B cell (primary cell): Measurements from ENCODE around the gene SLC4A1. TPM values are rescaled to one million over a fixed set of nuclear protein-coding genes. Genes with fewer than 3 reads are reported as not detected.

ENCODE experiments used
- ATAC-seq: fragments of 200-7000 bp; cut with Tn5 transposase; one replicate; pipeline ENCODE4 v1.10.0; 2021; ENCODE audit warnings: low read depth, mild to moderate bottlenecking, moderate number of reproducible peaks, moderate library complexity
- CTCF ChIA-PET: fragments of 350-600 bp; sonication (Branson Sonifier 250); formaldehyde crosslinking; loops from one replicate; lab custom pipeline; 2021; ENCODE audit warnings: antibody characterized with exemption, inconsistent platforms; lab: Charles Lee
- POLR2A ChIA-PET: fragments of 350-600 bp; sonication (Branson Sonifier 250); formaldehyde crosslinking; loops from one replicate; lab custom pipeline; 2021; ENCODE audit warnings: antibody characterized with exemption; lab: Charles Lee
- DNase-seq: peaks from one replicate; pipeline ENCODE4 v3.0.0; 2013
- H2AFZ ChIP-seq: 2 replicates; pipeline ENCODE4 v1.6.1; 2012; ENCODE audit warnings: mild to moderate bottlenecking, low read depth, low read length; ENCODE audit not compliant: insufficient read depth, poor library complexity, severe bottlenecking
- H3K27ac ChIP-seq, 2 donors: 1 replicate in 1 of 2; 2 replicates in 1 of 2; pipeline ENCODE4 v1.5.1; 2012 to 2013; ENCODE audit warnings: low read length in 2 of 2, mild to moderate bottlenecking in 2 of 2, moderate library complexity in 1 of 2
- H3K27me3 ChIP-seq, 4 experiments: fragments of 200-600 bp in 1 of 4; sonication (generic) in 1 of 4; replicated peaks in 1 of 4; 1 replicate in 2 of 4; 2 replicates in 2 of 4; pipeline versions ENCODE4 v1.6.1 to v1.7.0; 2013 to 2016; ENCODE audit warnings: low read length in 3 of 4, mild to moderate bottlenecking in 2 of 4, mixed read lengths in 1 of 4, moderate library complexity in 1 of 4; ENCODE audit not compliant: insufficient read depth in 4 of 4, control insufficient read depth in 3 of 4; ENCODE audit errors: control extremely low read depth in 1 of 4
- H3K36me3 ChIP-seq, 2 experiments: replicated peaks in 1 of 2; 1 replicate in 1 of 2; 2 replicates in 1 of 2; pipeline versions ENCODE4 v1.6.1 to v1.7.1; 2013; ENCODE audit warnings: low read length in 1 of 2; ENCODE audit not compliant: insufficient read depth in 2 of 2, control insufficient read depth in 1 of 2; ENCODE audit errors: control extremely low read depth in 1 of 2, extremely low read depth in 1 of 2
- H3K4me1 ChIP-seq, 2 donors: fragments of 200-600 bp in 1 of 2; sonication (generic) in 1 of 2; 1 replicate in 1 of 2; 2 replicates in 1 of 2; pipeline versions ENCODE4 v1.5.1 to v1.6.1; 2013 to 2017; ENCODE audit warnings: low read length in 2 of 2; ENCODE audit not compliant: control insufficient read depth in 2 of 2, insufficient read depth in 2 of 2
- H3K4me2 ChIP-seq: replicated peaks from 2 replicates; pipeline ENCODE3; 2012; ENCODE audit warnings: mild to moderate bottlenecking, low read depth, low read length; ENCODE audit not compliant: poor library complexity, severe bottlenecking
- H3K4me3 ChIP-seq, 5 experiments: fragments of 200-600 bp in 1 of 5; sonication (generic) in 1 of 5; 1 replicate in 3 of 5; 2 replicates in 2 of 5; pipeline versions ENCODE4 v1.5.1 to v1.7.0; 2011 to 2016; ENCODE audit warnings: low read length in 4 of 5, mild to moderate bottlenecking in 4 of 5, low read depth in 2 of 5, control low read depth in 1 of 5, moderate library complexity in 1 of 5; ENCODE audit not compliant: insufficient read depth in 1 of 5; ENCODE audit errors: control extremely low read depth in 1 of 5, extremely low read depth in 1 of 5
- H3K79me2 ChIP-seq: fragments of 200-600 bp; sonication (generic); one replicate; pipeline ENCODE4 v1.6.0; 2016; ENCODE audit warnings: low read length; ENCODE audit not compliant: control insufficient read depth, insufficient read depth
- H3K9ac ChIP-seq: fragments of 200-600 bp; sonication (generic); 2 replicates; pipeline ENCODE4 v1.6.1; 2017; ENCODE audit warnings: mild to moderate bottlenecking, low read length, moderate library complexity
- H3K9me3 ChIP-seq, 3 donors: one replicate each; pipeline versions ENCODE4 v1.6.1 to v1.7.1; 2013; ENCODE audit warnings: low read length in 2 of 3; ENCODE audit not compliant: control insufficient read depth in 2 of 3, insufficient read depth in 1 of 3; ENCODE audit errors: control extremely low read depth in 1 of 3
- H4K20me1 ChIP-seq: 2 replicates; pipeline ENCODE4 v1.6.0; 2012; ENCODE audit warnings: mild to moderate bottlenecking, low read length; ENCODE audit not compliant: insufficient read depth, control insufficient read depth, poor library complexity, severe bottlenecking
- H3K27ac Mint-ChIP-seq: one replicate; pipeline ENCODE4 v1.8.0; 2021; ENCODE audit warnings: mixed read lengths
- H3K27me3 Mint-ChIP-seq: one replicate; pipeline ENCODE4 v1.8.0; 2021; ENCODE audit warnings: mixed read lengths
- H3K4me1 Mint-ChIP-seq: one replicate; pipeline ENCODE4 v1.8.0; 2021; ENCODE audit warnings: mixed read lengths
- H3K4me3 Mint-ChIP-seq: one replicate; pipeline ENCODE4 v1.8.0; 2021; ENCODE audit warnings: mixed read lengths
- H3K9me3 Mint-ChIP-seq: one replicate; pipeline ENCODE4 v1.8.0; 2022; ENCODE audit warnings: mixed read lengths; ENCODE audit not compliant: insufficient read depth
- CTCF ChIP-seq: fragments of 200-600 bp; IDR thresholded peaks from one replicate; pipeline ENCODE4 v1.8.0; 2022; ENCODE audit warnings: antibody characterized with exemption, mild to moderate bottlenecking
- EZH2 ChIP-seq: IDR thresholded peaks from 2 replicates; pipeline ENCODE4 v1.6.1; 2012; ENCODE audit warnings: borderline replicate concordance, low read depth, mild to moderate bottlenecking, moderate library complexity, low read length; ENCODE audit not compliant: insufficient read depth, poor library complexity, severe bottlenecking
- WGBS: methylation state at CpG from one replicate; pipeline ENCODE4 v1.1.5; 2013; ENCODE audit warnings: missing lambda C conversion rate; ENCODE audit not compliant: insufficient coverage; 5-methylcytosine and 5-hydroxymethylcytosine counted together
- intact Hi-C: fragments of 100-400 bp; cut with micrococcal nuclease; formaldehyde crosslinking; loops from one replicate; pipeline ENCODE4 v1.10.0; 2022
- polyA plus RNA-seq: library from polyadenylated mRNA; depleted of rRNA; stranded (reverse); fragments of >200 nt; gene quantifications from 2 replicates; pipeline ENCODE4 v1.2.3, GENCODE V29; 2012
- total RNA-seq, 2 donors: library from RNA; stranded (reverse); fragments of 120-200 nt in 1 of 2; gene quantifications; 1 replicate in 1 of 2; 2 replicates in 1 of 2; pipeline versions ENCODE4 v1.2.3 to v1.2.4, GENCODE V29; 2013 to 2022

SLC4A1 gene
- total and polyA plus RNA-seq, 2 donors (not counting 1 experiment from before 2014, with no cell fraction given) = 0.22 TPM; not detected in 1

- H3K9me3 Mint-ChIP-seq = no peaks in the 10 kb centered on the region
- 97% methylated on average over 7 of the region's 8 CpGs for WGBS
- intact Hi-C loops = no loop called here
- H3K27ac Mint-ChIP-seq = no peak overlapping the region
- no peaks in the 10 kb centered on the region for H3K4me1 Mint-ChIP-seq
- H2AFZ ChIP-seq = no peak overlapping the region
- no peaks in the 10 kb centered on the region for H3K36me3 ChIP-seq
- H3K27me3 ChIP-seq = peaks cover 0 to 17% (median 0%) of the 10 kb centered on the region in 4 experiments
- no peaks in the 10 kb centered on the region for H4K20me1 ChIP-seq
- H3K9ac ChIP-seq = no peak overlapping the region
- TF ChIP-seq CTCF (no peak), EZH2 (no peak)
- DNase-seq (no peak), ATAC-seq (no peak)
- H3K4me3 ChIP-seq = no peak overlapping the region
- ChIA-PET POLR2A (no interaction called here), CTCF (interaction anchor here (0.8 kb wide), 1 partner anchor 70 kb away, joined by 3 read pairs; no protein-coding TSS in a partner anchor)
- no peaks in the 10 kb centered on the region for H3K79me2 ChIP-seq
- H3K9me3 ChIP-seq = no peaks in the 10 kb centered on the region
- H3K4me1 ChIP-seq = no peaks in the 10 kb centered on the region
- peaks cover 20% of the 10 kb centered on the region for H3K27me3 Mint-ChIP-seq
- no peak overlapping the region for H3K4me2 ChIP-seq
- H3K4me3 Mint-ChIP-seq = no peak overlapping the region
- H3K27ac ChIP-seq = no peak overlapping the region
These were observed 19.7 kb upstream of the SLC4A1 start for GRCh38 chr17:44287651-44288050.

GRCh38 chr17:44284024-44284400 is 16.1 kb upstream of the SLC4A1 start:
- no peak for TF ChIP-seq CTCF
- TF ChIP-seq EZH2 = no peak
- H3K27me3 Mint-ChIP-seq = peaks cover 16% of the 10 kb centered on the region
- no peaks in the 10 kb centered on the region for H3K9me3 Mint-ChIP-seq
- no peaks in the 10 kb centered on the region for H3K9me3 ChIP-seq
- DNase-seq (no peak), ATAC-seq (no peak)
- H3K27ac Mint-ChIP-seq = no peak overlapping the region
- peaks cover 10 to 11% of the 10 kb centered on the region in 2 donors for H3K4me1 ChIP-seq
- no peak overlapping the region for H3K4me3 ChIP-seq
- no peak overlapping the region for H3K27ac ChIP-seq
- H3K9ac ChIP-seq = no peak overlapping the region
- WGBS = 100% methylated on average over 2 of the region's 4 CpGs
- POLR2A ChIA-PET = no interaction called here
- H3K4me3 Mint-ChIP-seq = no peak overlapping the region
- no peaks in the 10 kb centered on the region for H4K20me1 ChIP-seq
- H3K27me3 ChIP-seq = peaks cover 0 to 15% (median 0%) of the 10 kb centered on the region in 4 experiments
- intact Hi-C loops = no loop called here
- CTCF ChIA-PET = interaction anchor here (0.6 kb wide), 1 partner anchor 177 kb away, joined by 3 read pairs; no protein-coding TSS in a partner anchor
- no peaks in the 10 kb centered on the region for H3K79me2 ChIP-seq
- H2AFZ ChIP-seq = no peak overlapping the region
- no peak overlapping the region for H3K4me2 ChIP-seq
- H3K36me3 ChIP-seq = no peaks in the 10 kb centered on the region
- H3K4me1 Mint-ChIP-seq = peaks cover 10% of the 10 kb centered on the region
